PC-9 (cell line): ENCODE measurements around the gene ALKBH3. TPM values are rescaled to one million over a fixed set of nuclear protein-coding genes. Genes with fewer than 3 reads are reported as not detected.
A peak's percentile ranks its signal among the peaks of the same experiment; 100 is the strongest.

Source experiments
- BruUV-seq: library from RNA; stranded (reverse); fragments of 400-500 nt; replicated peaks from 2 replicates; lab custom pipeline; 2021; lab: Mats Ljungman, UMichigan
- CTCF ChIA-PET: fragments of 300-600 bp; sonication (Branson Sonifier 250); formaldehyde crosslinking; loops from one replicate; lab custom pipeline; 2022; ENCODE audit warnings: antibody characterized with exemption; lab: Charles Lee
- POLR2A ChIA-PET: fragments of 300-600 bp; sonication (Branson Sonifier 250); formaldehyde crosslinking; loops from one replicate; lab custom pipeline; 2022; ENCODE audit warnings: antibody characterized with exemption; ENCODE audit not compliant: unreplicated experiment; lab: Charles Lee
- DNase-seq, 2 experiments: peaks; one replicate each; pipeline versions ENCODE4 v3.0.0 to v3.0.0-alpha.2; 2015 to 2022; ENCODE audit warnings: mixed read lengths in 1 of 2
- H2AFZ ChIP-seq: fragments of 200-600 bp; sonication (generic); 2 replicates; pipeline ENCODE4 v1.8.1; 2017; ENCODE audit warnings: antibody characterized with exemption
- H3F3A ChIP-seq: fragments of 200-600 bp; sonication (generic); 2 replicates; pipeline ENCODE4 v1.8.1; 2017; ENCODE audit warnings: antibody characterized with exemption, mild to moderate bottlenecking, low read depth; ENCODE audit not compliant: insufficient read depth
- H3K27ac ChIP-seq: fragments of 200-600 bp; sonication (generic); 2 replicates; pipeline ENCODE4 v1.6.1; 2016; ENCODE audit warnings: mixed run types
- H3K27me3 ChIP-seq: fragments of 200-600 bp; sonication (generic); 2 replicates; pipeline ENCODE4 v1.6.1; 2016; ENCODE audit warnings: low read depth, mixed run types; ENCODE audit not compliant: insufficient read depth
- H3K36me3 ChIP-seq: fragments of 200-600 bp; sonication (generic); 2 replicates; pipeline ENCODE4 v1.6.1; 2016; ENCODE audit warnings: low read depth, mixed run types
- H3K4me1 ChIP-seq: fragments of 200-600 bp; sonication (generic); replicated peaks from 2 replicates; pipeline ENCODE4 v1.6.1; 2016; ENCODE audit warnings: mixed run types; ENCODE audit not compliant: insufficient read depth
- H3K4me2 ChIP-seq: fragments of 200-600 bp; sonication (generic); 2 replicates; pipeline ENCODE4 v1.6.1; 2017; ENCODE audit warnings: mixed run types
- H3K4me3 ChIP-seq: fragments of 200-600 bp; sonication (generic); 2 replicates; pipeline ENCODE4 v1.6.1; 2016; ENCODE audit warnings: mixed run types
- H3K79me2 ChIP-seq: fragments of 200-600 bp; sonication (generic); 2 replicates; pipeline ENCODE4 v1.6.1; 2017; ENCODE audit warnings: low read depth, mixed run types
- H3K9me2 ChIP-seq: fragments of 200-600 bp; sonication (generic); 2 replicates; pipeline ENCODE4 v1.8.1; 2017; ENCODE audit warnings: mild to moderate bottlenecking; ENCODE audit not compliant: insufficient read depth
- H3K9me3 ChIP-seq: fragments of 200-600 bp; sonication (generic); 2 replicates; pipeline ENCODE4 v1.8.1; 2016; ENCODE audit warnings: low read depth; ENCODE audit not compliant: insufficient read depth
- H4K20me1 ChIP-seq: fragments of 200-600 bp; sonication (generic); 2 replicates; pipeline ENCODE4 v1.8.1; 2017; ENCODE audit not compliant: insufficient read depth
- EZH2 ChIP-seq: fragments of 200-600 bp; sonication (generic); IDR thresholded peaks from 2 replicates; pipeline ENCODE4 v1.8.0; 2017; ENCODE audit warnings: antibody characterized with exemption, low read depth
- intact Hi-C: fragments of 100-400 bp; cut with micrococcal nuclease; formaldehyde crosslinking; loops from one replicate; pipeline ENCODE4 v1.10.0; 2022; ENCODE audit not compliant: unreplicated experiment
- total RNA-seq: library from RNA; stranded (reverse); gene quantifications from 2 replicates; pipeline ENCODE4 v1.2.3, GENCODE V29; 2021
- TF ChIP-seq, protein P1 (sequence below): fragments of 200-600 bp; sonication (generic); conservative IDR thresholded peaks from 2 replicates; pipeline ENCODE4 v1.6.1; 2017; ENCODE audit warnings: mixed run types, antibody characterized with exemption, mild to moderate bottlenecking, moderate library complexity

Gene ALKBH3
- total RNA-seq, 1 experiment from 2014 or later = 47.3 TPM

DNA sequence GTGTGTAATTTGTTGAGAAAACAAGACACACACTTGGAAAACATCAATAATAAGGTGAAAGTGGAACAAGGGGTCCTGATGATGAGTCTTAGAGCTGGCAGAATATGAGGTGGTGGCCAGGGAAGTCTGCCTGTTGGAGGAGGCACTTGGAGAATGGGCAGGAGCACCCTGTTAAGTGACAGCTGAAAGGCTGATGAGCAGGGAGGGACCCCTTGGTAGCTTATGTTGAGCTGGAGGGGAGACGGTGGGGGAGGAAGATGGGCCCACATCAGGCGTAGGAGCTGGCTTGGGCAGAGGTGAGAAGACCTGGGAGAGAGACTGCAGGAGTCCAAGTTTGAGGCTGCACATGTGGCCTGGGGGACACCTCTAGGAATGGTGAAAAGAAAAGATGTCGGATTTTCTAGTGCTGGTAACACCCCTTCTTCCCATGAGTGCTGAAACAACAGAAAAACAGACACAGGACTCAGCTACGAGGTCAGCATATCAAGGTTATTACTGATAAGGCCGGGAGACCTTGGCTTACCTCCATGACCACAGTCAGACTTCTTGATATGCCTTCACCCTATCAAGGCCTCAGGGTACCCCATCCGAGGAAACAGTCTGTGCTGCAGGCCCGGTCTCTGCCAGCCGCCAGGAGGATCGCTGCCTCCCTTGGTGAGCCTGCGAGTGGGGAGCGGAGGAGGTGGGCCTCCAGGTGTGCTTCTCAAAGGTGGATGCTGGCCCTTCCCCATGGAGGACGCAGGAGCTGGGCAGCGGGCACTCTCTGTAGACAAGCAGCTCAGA is 47.5 kb downstream of the ALKBH3 start:
- POLR2A ChIA-PET = interaction anchor here (0.6 kb wide), 1 partner anchor 12 kb away, joined by 4 read pairs; no protein-coding TSS in a partner anchor
- no TSS peak for BruUV-seq
- Histone ChIP-seq H3K9me2 (no peaks in the 10 kb centered on the region), H2AFZ (no peak overlapping the region), H3K9me3 (no peaks in the 10 kb centered on the region), H3K27me3 (no peaks in the 10 kb centered on the region), H3K4me3 (no peak overlapping the region), H3K27ac (no peak overlapping the region), H3K36me3 (no peaks in the 10 kb centered on the region), H3K4me2 (no peak overlapping the region), H4K20me1 (no peaks in the 10 kb centered on the region), H3K79me2 (no peaks in the 10 kb centered on the region), H3F3A (no peaks in the 10 kb centered on the region), H3K4me1 (no peaks in the 10 kb centered on the region)
- CTCF ChIA-PET = no interaction called here
- no peak for DNase-seq
- TF ChIP-seq, protein P1, sequence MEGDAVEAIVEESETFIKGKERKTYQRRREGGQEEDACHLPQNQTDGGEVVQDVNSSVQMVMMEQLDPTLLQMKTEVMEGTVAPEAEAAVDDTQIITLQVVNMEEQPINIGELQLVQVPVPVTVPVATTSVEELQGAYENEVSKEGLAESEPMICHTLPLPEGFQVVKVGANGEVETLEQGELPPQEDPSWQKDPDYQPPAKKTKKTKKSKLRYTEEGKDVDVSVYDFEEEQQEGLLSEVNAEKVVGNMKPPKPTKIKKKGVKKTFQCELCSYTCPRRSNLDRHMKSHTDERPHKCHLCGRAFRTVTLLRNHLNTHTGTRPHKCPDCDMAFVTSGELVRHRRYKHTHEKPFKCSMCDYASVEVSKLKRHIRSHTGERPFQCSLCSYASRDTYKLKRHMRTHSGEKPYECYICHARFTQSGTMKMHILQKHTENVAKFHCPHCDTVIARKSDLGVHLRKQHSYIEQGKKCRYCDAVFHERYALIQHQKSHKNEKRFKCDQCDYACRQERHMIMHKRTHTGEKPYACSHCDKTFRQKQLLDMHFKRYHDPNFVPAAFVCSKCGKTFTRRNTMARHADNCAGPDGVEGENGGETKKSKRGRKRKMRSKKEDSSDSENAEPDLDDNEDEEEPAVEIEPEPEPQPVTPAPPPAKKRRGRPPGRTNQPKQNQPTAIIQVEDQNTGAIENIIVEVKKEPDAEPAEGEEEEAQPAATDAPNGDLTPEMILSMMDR = no peak
- no peak for TF ChIP-seq EZH2
- intact Hi-C loops = loop anchor here (10.0 kb wide), 1 partner anchor 637 kb away; the partner anchor contains the start of gene CD82

DNA sequence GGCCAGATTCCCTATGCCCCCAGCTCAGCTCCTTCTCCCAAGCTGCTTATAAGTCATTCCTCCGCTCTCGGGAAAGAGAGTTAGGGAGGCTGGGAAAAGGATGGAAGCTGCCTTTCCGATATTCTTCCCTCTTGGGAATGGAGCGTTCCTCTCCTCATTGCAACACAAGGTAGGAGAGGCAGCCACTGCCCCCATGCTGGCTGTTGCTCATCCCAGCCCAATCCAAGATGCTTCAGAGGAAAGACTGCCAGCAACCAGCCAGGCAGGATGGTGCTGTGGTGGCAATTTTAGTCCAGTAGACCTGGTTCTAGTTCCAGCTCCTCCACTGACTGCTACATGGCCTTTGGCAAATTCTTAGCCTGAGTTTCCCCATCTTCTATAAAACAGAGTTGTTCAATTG is 48.1 kb downstream of the ALKBH3 start:
- Histone ChIP-seq H3K4me1 (no peaks in the 10 kb centered on the region), H3K79me2 (no peaks in the 10 kb centered on the region), H4K20me1 (no peaks in the 10 kb centered on the region), H3K4me3 (no peak overlapping the region), H3K27me3 (no peaks in the 10 kb centered on the region), H3K4me2 (no peak overlapping the region), H3K27ac (no peak overlapping the region), H3F3A (no peaks in the 10 kb centered on the region), H2AFZ (no peak overlapping the region), H3K36me3 (no peaks in the 10 kb centered on the region), H3K9me3 (no peaks in the 10 kb centered on the region), H3K9me2 (no peaks in the 10 kb centered on the region)
- CTCF ChIA-PET = no interaction called here
- POLR2A ChIA-PET = interaction anchor here (0.6 kb wide), 1 partner anchor 11 kb away, joined by 4 read pairs; no protein-coding TSS in a partner anchor
- TF ChIP-seq, protein P1 = no peak
- no peak for TF ChIP-seq EZH2
- no TSS peak for BruUV-seq
- intact Hi-C loops = loop anchor here (10.0 kb wide), 1 partner anchor 636 kb away; the partner anchor contains the start of gene CD82
- no peak for DNase-seq

DNA sequence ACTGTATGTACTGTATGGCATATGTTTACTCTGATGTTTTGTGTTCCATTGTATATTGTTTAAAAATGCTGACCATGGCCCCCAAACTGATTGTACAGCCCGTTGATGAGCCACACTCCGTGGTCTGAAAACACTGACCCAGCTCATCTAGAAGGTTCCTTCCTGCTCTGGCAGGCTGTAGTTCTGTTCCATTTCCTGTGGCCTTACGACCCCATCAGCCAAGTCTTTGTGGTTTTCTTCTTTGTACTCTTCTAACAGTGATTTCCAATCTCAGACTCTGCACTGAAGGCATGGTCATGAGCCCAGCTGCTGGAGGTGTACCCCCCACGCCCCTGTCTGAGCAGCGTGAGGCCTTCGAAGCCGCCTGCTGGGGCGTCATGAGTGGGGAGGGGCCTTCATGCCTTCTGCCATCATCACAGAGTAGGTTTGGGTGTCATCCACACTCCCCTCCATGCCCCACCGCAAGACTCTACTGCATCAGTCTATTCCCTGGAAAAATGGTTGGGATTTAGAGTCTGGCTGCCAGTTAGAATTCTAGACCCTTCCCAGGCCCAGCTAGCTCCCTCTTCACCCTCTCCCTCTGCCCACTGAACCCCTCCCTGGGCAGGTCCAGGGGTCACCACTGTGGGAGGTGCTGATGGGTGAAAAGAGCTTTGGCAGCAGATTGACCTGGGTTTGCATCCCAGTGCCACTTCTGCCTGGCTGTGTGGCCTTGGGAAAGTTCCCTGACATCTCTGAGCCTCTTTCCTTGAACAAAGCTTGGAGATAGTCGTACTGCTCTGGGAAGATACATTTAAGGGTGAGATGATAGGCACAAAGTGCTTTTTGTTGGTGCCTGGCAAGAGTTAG is 50.5 kb downstream of the ALKBH3 start:
- H3K9me2 ChIP-seq = no peaks in the 10 kb centered on the region
- H3K36me3 ChIP-seq = no peaks in the 10 kb centered on the region
- CTCF ChIA-PET = no interaction called here
- TF ChIP-seq, protein P1 = no peak
- TF ChIP-seq EZH2 = no peak
- no TSS peak for BruUV-seq
- no peaks in the 10 kb centered on the region for H3K4me1 ChIP-seq
- no peak overlapping the region for H2AFZ ChIP-seq
- no peaks in the 10 kb centered on the region for H3K9me3 ChIP-seq
- no peak overlapping the region for H3K27ac ChIP-seq
- no peaks in the 10 kb centered on the region for H4K20me1 ChIP-seq
- no peak overlapping the region for H3K4me3 ChIP-seq
- no peak overlapping the region for H3K4me2 ChIP-seq
- H3K79me2 ChIP-seq = no peaks in the 10 kb centered on the region
- peak in 1 of 2 experiments; percentile 26 for DNase-seq
- H3K27me3 ChIP-seq = no peaks in the 10 kb centered on the region
- intact Hi-C loops = no loop called here
- no peaks in the 10 kb centered on the region for H3F3A ChIP-seq
- POLR2A ChIA-PET = no interaction called here
